Bronchial epithelial cell (primary cell): ENCODE results near the gene ZNF697. TPM values are rescaled to one million over a fixed set of nuclear protein-coding genes. Genes with fewer than 3 reads are reported as not detected.
"Not testable (repeated sequence)": the region's sequence is repeated elsewhere in the genome, so short reads cannot be mapped to it uniquely, and the experiment has no call there.

ENCODE experiments used
- DNase-seq: peaks from one replicate; pipeline ENCODE4 v3.0.0-alpha.2; 2010; ENCODE audit warnings: low read depth
- FAIRE-seq: peaks from 2 replicates; lab custom pipeline; 2011; peaks lifted over from hg19 to GRCh38; lab: Jason Lieb, UNC
- H3K27me3 ChIP-seq: 2 replicates; pipeline ENCODE4 v1.5.1; 2011; ENCODE audit warnings: low read length; ENCODE audit not compliant: control insufficient read depth, insufficient read depth
- H3K36me3 ChIP-seq: 2 replicates; pipeline ENCODE4 v1.5.1; 2011; ENCODE audit warnings: low read length; ENCODE audit not compliant: control insufficient read depth, insufficient read depth
- H3K4me3 ChIP-seq: 2 replicates; pipeline ENCODE4 v1.5.1; 2011; ENCODE audit warnings: mild to moderate bottlenecking, low read depth, low read length, control low read depth
- total RNA-seq: library from RNA; depleted of rRNA; stranded (reverse); fragments of >200 nt; gene quantifications from 2 replicates; pipeline ENCODE4 v1.2.1, GENCODE V29; 2014
- TF ChIP-seq, protein P1 (sequence below): IDR thresholded peaks from 2 replicates; pipeline ENCODE4 v1.5.1; 2011; ENCODE audit warnings: mild to moderate bottlenecking, moderate library complexity, low read length, control low read depth, inconsistent platforms; ENCODE audit not compliant: insufficient read depth, severe bottlenecking

Gene ZNF697
- total RNA-seq, 1 donor from 2014 or later = 5.5 TPM

DNA sequence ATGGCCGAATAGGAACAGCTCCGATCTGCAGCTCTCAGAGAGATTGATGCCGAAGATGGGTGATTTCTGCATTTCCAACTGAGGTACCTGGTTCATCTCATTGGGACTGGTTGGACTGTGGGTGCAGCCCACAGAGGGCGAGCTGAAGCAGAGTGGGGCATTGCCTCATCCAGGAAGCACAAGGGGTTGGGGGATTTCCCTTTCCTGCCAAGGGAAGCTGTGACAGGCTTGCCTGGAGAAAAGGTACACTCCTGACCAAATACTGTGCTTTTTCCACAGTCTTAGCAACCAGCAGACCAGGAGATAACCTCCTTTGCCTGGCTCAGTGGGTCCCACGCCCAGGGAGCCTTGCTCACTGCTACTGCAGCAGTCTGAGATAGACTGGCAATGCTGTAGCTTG, 74.2 kb downstream of the ZNF697 start:
- H3K36me3 ChIP-seq = no peaks in the 10 kb centered on the region
- FAIRE-seq = no peak
- no peaks in the 10 kb centered on the region for H3K27me3 ChIP-seq
- TF ChIP-seq, protein P1, sequence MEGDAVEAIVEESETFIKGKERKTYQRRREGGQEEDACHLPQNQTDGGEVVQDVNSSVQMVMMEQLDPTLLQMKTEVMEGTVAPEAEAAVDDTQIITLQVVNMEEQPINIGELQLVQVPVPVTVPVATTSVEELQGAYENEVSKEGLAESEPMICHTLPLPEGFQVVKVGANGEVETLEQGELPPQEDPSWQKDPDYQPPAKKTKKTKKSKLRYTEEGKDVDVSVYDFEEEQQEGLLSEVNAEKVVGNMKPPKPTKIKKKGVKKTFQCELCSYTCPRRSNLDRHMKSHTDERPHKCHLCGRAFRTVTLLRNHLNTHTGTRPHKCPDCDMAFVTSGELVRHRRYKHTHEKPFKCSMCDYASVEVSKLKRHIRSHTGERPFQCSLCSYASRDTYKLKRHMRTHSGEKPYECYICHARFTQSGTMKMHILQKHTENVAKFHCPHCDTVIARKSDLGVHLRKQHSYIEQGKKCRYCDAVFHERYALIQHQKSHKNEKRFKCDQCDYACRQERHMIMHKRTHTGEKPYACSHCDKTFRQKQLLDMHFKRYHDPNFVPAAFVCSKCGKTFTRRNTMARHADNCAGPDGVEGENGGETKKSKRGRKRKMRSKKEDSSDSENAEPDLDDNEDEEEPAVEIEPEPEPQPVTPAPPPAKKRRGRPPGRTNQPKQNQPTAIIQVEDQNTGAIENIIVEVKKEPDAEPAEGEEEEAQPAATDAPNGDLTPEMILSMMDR = no peak
- no peak overlapping the region for H3K4me3 ChIP-seq
- no peak for DNase-seq

DNA sequence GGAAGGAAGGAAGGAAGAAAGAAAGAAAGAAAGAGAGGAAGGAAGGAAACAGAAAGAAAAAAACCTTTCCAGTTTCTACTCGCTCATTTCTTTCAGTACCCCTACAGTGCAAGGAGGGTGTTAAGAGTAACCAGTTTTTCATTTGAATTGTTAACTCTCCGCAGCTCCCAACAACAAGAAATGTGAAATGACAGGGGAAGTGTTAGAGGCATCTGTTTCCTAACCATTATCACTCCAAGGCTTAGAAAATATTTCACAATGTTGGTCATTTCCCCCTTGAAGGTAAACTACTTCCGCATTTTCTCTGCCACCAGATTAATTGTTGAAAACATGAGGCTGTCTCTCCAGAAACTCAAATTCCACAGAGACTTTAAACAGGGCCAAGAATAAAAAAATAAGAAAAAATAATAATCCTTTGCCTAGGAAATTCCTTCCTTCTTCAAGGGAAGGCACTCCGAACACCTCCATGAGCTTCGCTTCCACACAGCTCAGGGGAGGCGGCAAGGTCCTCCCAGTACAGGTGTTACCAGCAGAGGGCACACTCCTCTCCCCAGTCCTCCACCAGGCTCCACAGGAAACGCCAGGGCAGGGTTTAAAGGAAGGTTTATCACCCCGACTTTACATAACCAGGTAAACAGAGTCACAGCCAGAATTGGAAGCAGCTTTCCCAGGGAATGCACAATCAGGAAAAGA, 78.0 kb downstream of the ZNF697 start:
- H3K36me3 ChIP-seq, H3K27me3 ChIP-seq, H3K4me3 ChIP-seq, FAIRE-seq, DNase-seq: not testable (repeated sequence)

Other genes starting within 250 kb of the ZNF697 start
- not detected in 2 replicates for gene HSD3B2, start 233.1 kb downstream of the ZNF697 start, total RNA-seq
- gene HSD3B1, start 141.1 kb downstream of the ZNF697 start, total RNA-seq = not detected in 2 replicates
- 168 and 207 TPM in 2 replicates for gene PHGDH, start 63.7 kb upstream of the ZNF697 start, total RNA-seq
- gene HMGCS2, start 120.6 kb upstream of the ZNF697 start, total RNA-seq = 0.26 and 0.38 TPM in 2 replicates
- gene REG4, start 163.2 kb upstream of the ZNF697 start, total RNA-seq = not detected in 2 replicates
- not detected in 2 replicates for gene ADAM30, start 248.2 kb upstream of the ZNF697 start, total RNA-seq